Activated CD8-positive, alpha-beta memory T cell treated with anti-CD3 and anti-CD28 coated beads for 36 hours (primary cell): ENCODE results near the gene RAB13. TPM values are rescaled to one million over a fixed set of nuclear protein-coding genes. Genes with fewer than 3 reads are reported as not detected.

Source experiments
- CTCF ChIA-PET: fragments of 350-600 bp; sonication (Branson Sonifier 250); formaldehyde crosslinking; loops from one replicate; lab custom pipeline; 2021; ENCODE audit warnings: antibody characterized with exemption; lab: Charles Lee
- POLR2A ChIA-PET: fragments of 350-600 bp; sonication (Branson Sonifier 250); formaldehyde crosslinking; loops from one replicate; lab custom pipeline; 2021; ENCODE audit warnings: antibody characterized with exemption; lab: Charles Lee
- total RNA-seq, 2 experiments: library from RNA; stranded (reverse); gene quantifications; one replicate each; pipeline ENCODE4 v1.2.3, GENCODE V29; 2021

Gene RAB13
- total RNA-seq, 2 experiments from 2014 or later: 15.5 to 16.6 TPM

- CTCF ChIA-PET: interaction anchor here (0.9 to 2.5 kb wide), 4 partner anchors 12 to 22 kb away, joined by 4 to 18 read pairs (median 8); partner anchors contain the start of genes DENND4B, JTB and RAB13
These were observed 22.2 kb downstream of the RAB13 start for GRCh38 chr1:153963850-153964331.

DNA sequence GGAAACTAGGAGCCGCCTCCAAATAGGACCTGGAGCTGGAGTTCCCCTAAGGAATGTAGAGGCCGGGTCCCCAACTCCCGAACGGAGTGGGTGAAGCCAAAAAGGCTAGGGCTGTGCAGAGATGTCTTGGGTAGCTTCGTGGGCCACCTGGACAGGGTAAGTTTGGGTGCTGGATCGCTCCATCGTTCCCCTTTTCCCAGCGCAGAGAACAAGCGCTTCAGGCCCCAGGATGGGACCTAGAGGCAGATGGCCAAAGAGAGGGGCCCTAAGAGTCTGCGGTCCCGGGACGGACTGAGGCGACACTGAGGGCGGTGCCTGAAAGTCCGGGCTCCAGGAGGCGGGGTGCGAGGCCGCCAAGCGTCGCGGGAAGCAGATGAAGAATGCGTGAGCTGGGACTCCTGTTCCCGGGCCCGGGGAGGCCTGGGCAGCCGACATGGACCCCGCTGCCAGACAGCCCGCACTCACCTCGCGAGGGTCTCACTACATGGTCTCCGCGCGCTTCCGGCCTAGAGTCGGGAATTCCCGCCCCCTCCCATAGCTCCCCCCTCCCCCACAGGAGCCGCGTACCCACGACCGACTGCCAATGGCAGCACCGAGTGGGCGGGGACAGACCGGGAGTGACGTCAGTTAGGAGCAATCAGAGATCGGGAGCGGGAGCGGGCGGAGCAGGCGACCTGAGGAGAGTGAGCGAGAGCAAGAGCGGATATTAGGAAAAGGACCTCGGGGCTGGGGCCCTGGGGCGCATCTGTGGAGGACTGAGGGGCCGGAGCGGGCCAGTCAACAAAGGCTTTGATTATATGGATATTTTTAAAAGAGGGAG lies 22.9 kb downstream of the RAB13 start, which contains the start of gene SLC39A1:
Gene SLC39A1 (minus strand): TSS at position 508 of the 820 bp plus-strand sequence. CDS start 822 bp downstream, outside the sequence.
- ChIA-PET CTCF (interaction anchor here (0.9 to 2.5 kb wide), 6 partner anchors 9 to 23 kb away, joined by 3 to 18 read pairs (median 4); partner anchors contain the start of genes DENND4B, JTB and RAB13), POLR2A (interaction anchor here (0.6 to 2.2 kb wide), 10 partner anchors 9 to 328 kb away, joined by 3 to 21 read pairs (median 4); partner anchors contain the start of genes DENND4B, GATAD2B, JTB and RPS27)

More at GRCh38 chr1:153963850-153964331, 22.2 kb downstream of the RAB13 start:
- POLR2A ChIA-PET: interaction anchor here (0.6 to 2.2 kb wide), 5 partner anchors 8 to 160 kb away, joined by 4 to 21 read pairs (median 5); partner anchors contain the start of genes DENND4B and RPS27

DNA sequence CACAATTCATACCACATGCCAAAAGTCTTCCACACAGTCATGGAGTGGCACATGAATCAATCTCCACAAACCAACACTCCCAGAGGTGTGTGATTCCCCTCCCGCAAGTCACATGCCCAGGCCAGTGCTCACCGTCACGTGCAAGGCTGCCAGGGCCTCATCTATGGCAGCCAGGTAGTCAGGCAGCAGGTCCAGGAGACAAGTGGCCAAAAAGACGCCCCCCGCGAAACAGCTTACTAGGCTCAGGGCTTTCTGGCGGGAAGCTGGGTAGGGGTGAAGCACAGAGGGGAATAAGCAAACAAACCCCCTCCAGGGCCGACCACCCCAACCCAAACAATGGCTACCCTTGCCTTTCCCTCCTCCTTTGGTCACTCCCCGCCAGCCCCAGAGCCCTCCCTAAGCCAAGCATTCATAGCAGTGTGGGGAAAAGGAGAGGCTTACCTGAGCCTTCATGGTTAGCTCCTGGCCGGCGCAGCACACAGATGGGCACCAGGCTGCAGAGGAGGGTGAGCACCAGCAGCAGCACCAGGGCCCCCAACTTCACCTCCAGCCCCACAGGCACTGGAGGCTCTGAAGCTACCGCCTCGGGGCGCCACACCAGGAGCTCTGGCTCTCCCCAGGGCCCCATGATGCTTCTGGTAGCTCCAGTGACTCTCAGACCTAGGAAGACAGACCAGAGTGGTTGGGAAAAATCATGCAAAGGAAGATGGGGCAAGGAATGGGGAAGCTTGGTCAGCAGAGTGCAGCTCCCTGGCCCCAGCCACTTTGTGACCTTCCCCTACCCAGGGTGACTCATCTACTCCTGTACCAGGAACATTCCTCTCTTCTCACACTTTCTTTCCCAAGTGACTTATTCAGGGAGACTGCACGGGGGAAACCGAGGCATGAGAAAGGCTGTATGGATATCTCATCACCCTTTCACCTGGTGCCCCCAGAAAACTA lies 23.8 kb downstream of the RAB13 start:
- ChIA-PET CTCF (interaction anchor here (0.9 to 2.5 kb wide), 6 partner anchors 8 to 24 kb away, joined by 3 to 18 read pairs (median 4); partner anchors contain the start of genes DENND4B, JTB and RAB13), POLR2A (interaction anchor here (0.9 to 2.2 kb wide), 4 partner anchors 15 to 39 kb away, joined by 8 to 21 read pairs (median 9); partner anchors contain the start of genes DENND4B, GATAD2B, JTB and RPS27)

- CTCF ChIA-PET: no interaction called here
- POLR2A ChIA-PET: no interaction called here
These were observed 24.7 kb downstream of the RAB13 start for GRCh38 chr1:153961421-153961820.

GRCh38 chr1:153960206-153960605 lies 25.9 kb downstream of the RAB13 start:
- CTCF ChIA-PET: no interaction called here
- POLR2A ChIA-PET: no interaction called here

DNA sequence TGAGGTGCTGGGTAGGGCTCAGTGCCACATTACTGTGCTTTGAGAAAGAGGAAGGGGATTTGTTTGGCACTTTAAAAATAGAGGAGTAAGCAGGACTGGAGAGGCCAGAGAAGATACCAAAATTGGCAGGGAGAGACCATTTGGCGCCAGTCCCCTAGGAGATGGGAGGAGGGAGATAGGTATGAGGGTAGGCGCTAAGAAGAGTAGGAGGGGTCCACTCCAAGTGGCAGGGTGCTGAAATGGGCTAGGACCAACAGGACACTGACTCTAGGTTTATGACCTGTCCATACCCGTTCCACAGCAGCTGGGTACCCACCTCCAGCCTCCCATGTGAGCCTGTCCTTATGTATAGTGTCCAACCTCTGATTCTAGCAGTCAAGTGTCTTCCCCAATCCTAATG lies 26.7 kb downstream of the RAB13 start:
- CTCF ChIA-PET: interaction anchor here (1.5 to 1.6 kb wide), 2 partner anchors 9 to 19 kb away, joined by 4 to 5 read pairs; partner anchors contain the start of gene JTB
- POLR2A ChIA-PET: no interaction called here

- ChIA-PET POLR2A (interaction anchor here (1.0 to 3.6 kb wide), 3 partner anchors 9 to 13 kb away, joined by 3 to 22 read pairs (median 8); partner anchors contain the start of genes CREB3L4 and DENND4B), CTCF (interaction anchor here (1.5 to 2.1 kb wide), 4 partner anchors 8 to 19 kb away, joined by 4 to 8 read pairs (median 6); partner anchors contain the start of genes CREB3L4, DENND4B and JTB)
These were observed 27.2 kb downstream of the RAB13 start for GRCh38 chr1:153958961-153959260.

DNA sequence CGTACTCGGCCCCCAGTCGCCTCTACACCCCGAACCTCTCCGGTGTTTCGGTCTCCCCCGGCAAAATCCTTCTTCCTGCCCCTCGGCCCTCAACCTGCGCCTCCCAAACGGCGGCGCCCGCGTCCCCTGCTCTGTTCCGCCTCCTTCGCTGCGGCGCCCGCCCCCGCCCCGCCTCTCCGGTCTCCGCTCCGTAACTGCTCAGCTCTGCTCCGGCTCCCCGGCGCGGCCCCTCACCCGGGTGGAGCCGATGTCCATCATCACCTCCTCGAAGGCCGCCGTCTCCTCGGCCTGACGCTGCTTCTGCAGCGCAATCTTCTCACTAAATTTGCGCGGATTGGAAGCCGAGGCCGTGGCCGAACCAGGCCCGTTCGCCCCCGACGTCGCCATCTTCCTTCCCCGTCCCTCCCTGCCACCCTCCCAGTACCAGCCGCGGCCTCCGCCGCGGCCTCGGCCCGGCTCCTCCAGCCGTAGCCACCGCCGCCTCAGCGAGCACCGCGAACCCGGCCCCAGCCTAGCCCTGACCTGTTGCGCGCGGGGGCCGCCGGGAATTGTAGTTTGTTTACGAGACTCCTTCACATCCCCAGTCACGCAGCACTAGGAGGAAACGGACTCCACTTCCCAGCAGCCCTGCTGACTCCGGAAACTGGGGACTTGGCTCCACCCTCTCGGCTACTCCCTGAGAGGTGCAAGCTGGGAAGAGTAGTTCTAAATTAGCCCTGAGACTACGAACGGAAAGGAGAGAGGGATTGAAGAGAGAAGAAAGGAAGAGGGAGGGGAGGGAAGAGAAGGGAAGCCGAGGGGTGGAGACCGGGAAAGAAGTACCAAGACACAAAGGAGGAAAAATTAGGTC lies 27.8 kb downstream of the RAB13 start, which contains the start of gene CRTC2:
Gene CRTC2 (minus strand): TSS at position 502 of the 850 bp plus-strand sequence. CDS start 115 bp downstream, at position 387.
- ChIA-PET CTCF (interaction anchor here (0.6 to 2.1 kb wide), 7 partner anchors 8 to 298 kb away, joined by 3 to 8 read pairs (median 4); partner anchors contain the start of genes CREB3L4, DENND4B, JTB and RAB13), POLR2A (interaction anchor here (0.6 to 3.6 kb wide), 5 partner anchors 8 to 229 kb away, joined by 3 to 22 read pairs (median 5); partner anchors contain the start of genes CREB3L4 and DENND4B)

- CTCF ChIA-PET: interaction anchor here (0.6 to 2.1 kb wide), 5 partner anchors 10 to 297 kb away, joined by 3 to 8 read pairs (median 4); partner anchors contain the start of genes CREB3L4, DENND4B and RAB13
These were observed 28.4 kb downstream of the RAB13 start for GRCh38 chr1:153957744-153958110.

DNA sequence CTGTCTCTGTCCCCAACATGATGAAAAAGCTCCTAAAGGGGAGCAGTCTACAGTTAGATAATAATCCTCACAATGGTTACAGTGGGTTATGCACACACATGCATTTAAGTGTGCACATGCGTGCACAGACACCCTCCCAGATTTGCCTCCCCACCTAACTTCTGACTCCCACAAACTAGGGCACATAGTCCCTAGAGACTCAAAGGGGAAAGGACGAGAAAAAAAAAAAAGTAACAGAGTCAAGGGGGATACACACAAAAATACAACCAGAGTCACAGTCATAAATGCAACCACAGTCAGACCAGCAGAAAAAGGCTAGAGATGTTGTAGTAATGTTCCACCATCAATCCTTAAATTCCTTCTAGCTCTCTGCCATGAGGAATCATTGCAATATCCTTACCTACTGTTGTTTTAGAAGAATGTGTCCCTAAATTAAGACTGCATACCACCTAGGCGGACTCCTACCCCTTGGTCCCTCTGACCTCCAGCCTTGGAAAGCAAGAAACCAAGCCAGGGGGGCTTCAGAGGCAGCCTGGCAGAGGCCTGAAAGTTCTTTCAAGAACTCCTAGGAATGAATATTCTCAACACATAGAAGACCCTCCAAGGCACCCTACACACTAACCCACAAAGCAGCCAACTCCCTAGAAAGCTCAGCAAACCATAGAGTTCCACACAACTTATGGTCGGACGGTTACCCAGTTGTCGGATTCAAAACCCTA lies 29.0 kb downstream of the RAB13 start:
- POLR2A ChIA-PET: interaction anchor here (0.8 to 3.6 kb wide), 5 partner anchors 9 to 33 kb away, joined by 5 to 22 read pairs (median 5); partner anchors contain the start of genes DENND4B and JTB

More at GRCh38 chr1:153957744-153958110, 28.4 kb downstream of the RAB13 start:
- POLR2A ChIA-PET: interaction anchor here (0.8 to 3.6 kb wide), 5 partner anchors 9 to 33 kb away, joined by 3 to 22 read pairs (median 5); partner anchors contain the start of gene DENND4B

DNA sequence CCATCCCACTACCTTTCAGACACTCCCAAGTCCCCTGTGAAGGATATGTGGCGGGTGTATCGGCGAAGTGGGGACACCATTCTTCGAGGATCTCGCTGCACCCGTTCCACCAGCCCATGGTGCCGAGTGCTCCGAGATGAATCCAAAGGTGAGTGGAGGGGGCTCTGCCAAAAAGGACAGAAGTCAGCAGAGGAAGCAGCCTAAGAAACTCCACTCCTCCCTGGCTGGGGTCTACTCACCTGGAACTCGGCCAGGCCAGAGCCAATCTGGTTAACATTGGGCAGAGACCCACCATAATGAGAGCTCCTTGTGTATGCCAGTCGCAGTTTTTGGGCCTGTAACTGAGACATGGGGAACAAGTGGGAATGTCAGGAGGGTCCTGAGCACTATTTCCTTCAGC lies 31.3 kb downstream of the RAB13 start:
- ChIA-PET CTCF (interaction anchor here (0.6 to 2.4 kb wide), 3 partner anchors 8 to 50 kb away, joined by 3 to 12 read pairs (median 5); partner anchors contain the start of genes DENND4B and SLC39A1), POLR2A (no interaction called here)

More for the DNA sequence above, 29.0 kb downstream of the RAB13 start:
- CTCF ChIA-PET: interaction anchor here (0.6 to 2.4 kb wide), 7 partner anchors 9 to 297 kb away, joined by 3 to 12 read pairs (median 6); partner anchors contain the start of genes CREB3L4 and DENND4B

DNA sequence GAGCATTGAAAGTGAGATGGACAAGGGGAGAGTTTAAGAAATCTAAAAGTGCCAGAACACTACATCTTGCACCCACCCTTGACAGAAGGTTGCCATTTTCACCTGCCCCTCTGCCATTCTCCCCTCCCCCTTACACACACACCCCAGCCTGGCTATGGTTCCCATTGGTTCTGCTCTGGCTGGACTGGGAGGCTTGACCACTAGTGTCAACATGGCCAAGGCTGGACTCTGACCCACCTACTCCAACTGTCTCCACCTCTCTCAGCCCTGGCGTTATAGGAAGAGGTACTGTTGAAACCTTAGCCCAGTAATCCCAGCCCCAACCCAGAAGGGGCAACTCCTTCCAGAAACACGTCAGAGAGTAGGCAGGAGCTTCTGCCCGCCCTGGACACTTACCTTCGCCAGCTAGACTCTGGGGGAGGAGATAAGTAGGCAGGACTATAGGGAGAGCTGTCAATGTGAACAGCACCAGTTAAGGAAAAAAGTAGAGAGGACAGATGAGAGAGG lies 32.2 kb downstream of the RAB13 start:
- POLR2A ChIA-PET: no interaction called here
- CTCF ChIA-PET: interaction anchor here (0.6 to 1.6 kb wide), 3 partner anchors 9 to 45 kb away, joined by 3 to 6 read pairs (median 5); partner anchors contain the start of genes CREB3L4 and SLC39A1

DNA sequence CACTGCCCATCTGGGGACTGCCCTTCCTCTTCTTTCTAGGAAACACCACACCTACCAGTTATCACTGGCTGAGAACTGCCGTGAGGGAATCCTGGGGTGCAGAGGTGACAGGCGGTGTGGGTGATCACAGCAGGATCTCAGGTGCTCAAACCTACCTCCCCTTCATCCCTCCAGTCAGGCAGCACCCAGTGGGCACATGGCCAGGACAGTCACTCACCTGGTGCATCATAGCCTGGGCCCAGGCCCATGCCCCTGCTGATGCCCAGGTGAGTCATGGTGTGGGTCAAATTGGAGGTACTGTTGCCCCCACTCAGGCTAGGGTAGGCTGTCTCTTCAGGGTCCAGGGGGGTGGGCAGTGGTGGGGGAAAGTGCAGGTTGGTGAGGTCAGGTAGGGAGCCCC lies 34.3 kb downstream of the RAB13 start:
- ChIA-PET CTCF (interaction anchor here (1.4 kb wide), 1 partner anchor 11 kb away, joined by 3 read pairs; no protein-coding TSS in a partner anchor), POLR2A (no interaction called here)

DNA sequence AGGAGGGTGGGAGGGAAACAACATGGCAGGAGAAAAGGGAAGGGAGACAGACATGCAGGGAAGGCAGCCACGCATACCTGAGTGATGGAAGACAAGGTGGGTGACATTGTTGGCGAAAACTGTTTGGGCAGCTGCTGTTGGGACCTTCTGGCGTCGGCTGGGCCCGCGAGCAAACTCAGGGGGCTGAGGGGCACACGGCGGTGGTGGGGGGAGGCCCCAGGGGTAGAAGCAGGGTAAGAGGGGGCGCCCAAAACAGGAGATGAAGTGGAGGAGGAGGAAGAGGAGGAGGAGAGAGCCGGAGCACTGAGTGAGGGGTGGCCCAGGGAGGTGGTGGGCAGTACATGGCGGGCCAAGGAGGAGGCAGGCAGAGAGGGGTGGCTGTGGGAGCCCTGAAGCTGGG lies 35.0 kb downstream of the RAB13 start:
- POLR2A ChIA-PET: no interaction called here
- CTCF ChIA-PET: interaction anchor here (1.4 kb wide), 1 partner anchor 10 kb away, joined by 3 read pairs; no protein-coding TSS in a partner anchor

DNA sequence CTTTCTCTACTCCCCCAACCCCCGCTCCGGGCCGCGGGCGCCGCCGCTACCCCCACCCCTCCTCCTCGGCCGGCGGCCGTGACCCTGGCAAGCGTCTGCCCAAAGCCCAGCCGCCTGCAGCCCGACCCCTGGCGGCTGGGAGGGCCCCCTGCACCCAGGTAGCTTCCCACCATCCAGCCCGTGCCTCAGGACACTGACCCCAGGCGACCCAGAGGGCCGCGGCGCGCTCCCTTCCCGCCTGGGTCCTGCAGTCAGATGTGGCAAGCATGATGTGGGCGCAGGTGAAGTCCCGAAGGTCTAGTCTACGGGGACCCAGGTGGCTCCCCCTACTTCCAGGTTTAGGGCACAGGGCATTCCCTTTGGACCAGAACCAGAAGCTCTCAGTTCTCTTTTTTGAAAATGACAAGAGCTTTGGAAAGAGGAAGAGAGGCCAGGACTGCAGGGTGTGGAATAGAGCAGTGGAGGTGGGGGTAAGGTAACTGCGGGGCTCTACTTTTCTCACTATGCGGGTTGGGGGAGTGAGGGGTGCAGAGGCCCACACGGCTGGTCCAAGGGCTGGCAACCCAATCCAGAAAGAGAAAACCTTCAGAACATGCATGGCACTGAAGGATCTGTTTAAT lies 39.4 kb downstream of the RAB13 start, which contains the start of gene DENND4B:
Gene DENND4B (minus strand): TSS at position 97 of the 620 bp plus-strand sequence. CDS start 2,344 bp downstream, outside the sequence.
- ChIA-PET POLR2A (interaction anchor here (0.5 to 3.5 kb wide), 12 partner anchors 11 to 307 kb away, joined by 3 to 32 read pairs (median 8); partner anchors contain the start of genes CRTC2, GATAD2B, JTB and SLC39A1), CTCF (interaction anchor here (0.6 to 4.2 kb wide), 23 partner anchors 9 to 269 kb away, joined by 3 to 31 read pairs (median 5); partner anchors contain the start of genes CREB3L4, CRTC2, GATAD2B and JTB)
